ENCODE data around the gene CISH.

The CISH gene

GRCh38 chr3:50609071-50609762, 2.4 kb downstream of the CISH start:
- Histone ChIP-seq H3K79me2 (ENCODE audit: insufficient read depth, low read length) (peaks cover 96% of the 10 kb centered on the region), H3K27me3 (ENCODE audit: insufficient read depth, low read length, poor library complexity) (no peaks in the 10 kb centered on the region), H3K9ac (ENCODE audit: low read depth, low read length) (peak overlapping the region; percentile 91), H3K4me1 (ENCODE audit: insufficient read depth, low read length) (peaks cover 59% of the 10 kb centered on the region), H3K4me3 (ENCODE audit: low read depth in 1 of 2, low read length in 2 of 2) (peak overlapping the region; percentile 82), H3K4me2 (ENCODE audit: insufficient read depth, low read length) (peak overlapping the region; percentile 85), H2AFZ (ENCODE audit: low read depth, low read length) (no peak overlapping the region), H4K20me1 (ENCODE audit: insufficient read depth, low read length) (peaks cover 68% of the 10 kb centered on the region), H3K9me3 (ENCODE audit: insufficient read depth, low read length, severe bottlenecking) (no peaks in the 10 kb centered on the region), H3K36me3 (ENCODE audit: insufficient read depth, low read length) (peaks cover 92% of the 10 kb centered on the region), H3K27ac (ENCODE audit: low read length) (peak overlapping the region; percentile 99)
- ATAC-seq (ENCODE audit: insufficient read depth, low read depth) (no peak), DNase-seq (peak; percentile 52)
- TF ChIP-seq EZH2 (IDR thresholded peaks at IDR 0.05; ENCODE audit: borderline replicate concordance, low read depth, low read length, severe bottlenecking) (no peak), CTCF (IDR thresholded peaks at IDR 0.05; ENCODE audit: borderline replicate concordance, extremely low read depth, low read length, poor library complexity, severe bottlenecking) (no peak)

GRCh38 chr3:50608278-50608677, 3.3 kb downstream of the CISH start:
- DNase-seq (peak; percentile 53), ATAC-seq (ENCODE audit: insufficient read depth, low read depth) (no peak)
- Histone ChIP-seq H3K4me1 (ENCODE audit: insufficient read depth, low read length) (peaks cover 59% of the 10 kb centered on the region), H4K20me1 (ENCODE audit: insufficient read depth, low read length) (peaks cover 62% of the 10 kb centered on the region), H3K27me3 (ENCODE audit: insufficient read depth, low read length, poor library complexity) (no peaks in the 10 kb centered on the region), H3K27ac (ENCODE audit: low read length) (peak overlapping the region; percentile 99), H3K9me3 (ENCODE audit: insufficient read depth, low read length, severe bottlenecking) (no peaks in the 10 kb centered on the region), H2AFZ (ENCODE audit: low read depth, low read length) (no peak overlapping the region), H3K9ac (ENCODE audit: low read depth, low read length) (peak overlapping the region; percentile 91), H3K4me2 (ENCODE audit: insufficient read depth, low read length) (peak overlapping the region; percentile 85), H3K36me3 (ENCODE audit: insufficient read depth, low read length) (peaks cover 93% of the 10 kb centered on the region), H3K4me3 (ENCODE audit: low read depth in 1 of 2, low read length in 2 of 2) (peak overlapping the region; percentile 82), H3K79me2 (ENCODE audit: insufficient read depth, low read length) (peaks cover 96% of the 10 kb centered on the region)
- TF ChIP-seq CTCF (IDR thresholded peaks at IDR 0.05; ENCODE audit: borderline replicate concordance, extremely low read depth, low read length, poor library complexity, severe bottlenecking) (no peak), EZH2 (IDR thresholded peaks at IDR 0.05; ENCODE audit: borderline replicate concordance, low read depth, low read length, severe bottlenecking) (no peak)

GRCh38 chr3:50607271-50608091, 4.1 kb downstream of the CISH start:
- TF ChIP-seq CTCF (IDR thresholded peaks at IDR 0.05; ENCODE audit: borderline replicate concordance, extremely low read depth, low read length, poor library complexity, severe bottlenecking) (no peak), EZH2 (IDR thresholded peaks at IDR 0.05; ENCODE audit: borderline replicate concordance, low read depth, low read length, severe bottlenecking) (no peak)
- no peaks in the 10 kb centered on the region for H3K9me3 ChIP-seq (ENCODE audit: insufficient read depth, low read length, severe bottlenecking)
- H3K36me3 ChIP-seq (ENCODE audit: insufficient read depth, low read length) = peaks cover 88% of the 10 kb centered on the region
- ATAC-seq (ENCODE audit: insufficient read depth, low read depth) = no peak
- peak overlapping the region; percentile 85 for H3K4me2 ChIP-seq (ENCODE audit: insufficient read depth, low read length)
- DNase-seq = peak; percentile 64
- peak overlapping the region; percentile 91 for H3K9ac ChIP-seq (ENCODE audit: low read depth, low read length)
- H3K27me3 ChIP-seq (ENCODE audit: insufficient read depth, low read length, poor library complexity) = no peaks in the 10 kb centered on the region
- H3K4me3 ChIP-seq (ENCODE audit: low read depth in 1 of 2, low read length in 2 of 2) = peak overlapping the region; percentile 82
- H3K27ac ChIP-seq (ENCODE audit: low read length) = peak overlapping the region; percentile 99
- no peak overlapping the region for H2AFZ ChIP-seq (ENCODE audit: low read depth, low read length)
- H3K4me1 ChIP-seq (ENCODE audit: insufficient read depth, low read length) = peaks cover 60% of the 10 kb centered on the region
- peaks cover 62% of the 10 kb centered on the region for H4K20me1 ChIP-seq (ENCODE audit: insufficient read depth, low read length)
- peaks cover 96% of the 10 kb centered on the region for H3K79me2 ChIP-seq (ENCODE audit: insufficient read depth, low read length)
